C4-2B (cell line): ENCODE data around the gene SLC29A1.

Experiments
- ZFX ChIP-seq: fragments of 450-650 bp; IDR thresholded peaks from 2 replicates; pipeline ENCODE4 v1.6.1; 2017
- TF ChIP-seq, protein P1 (sequence below): fragments of 450-650 bp; conservative IDR thresholded peaks from 2 replicates; pipeline ENCODE4 v1.5.1; 2017; ENCODE audit warnings: mild to moderate bottlenecking

DNA sequence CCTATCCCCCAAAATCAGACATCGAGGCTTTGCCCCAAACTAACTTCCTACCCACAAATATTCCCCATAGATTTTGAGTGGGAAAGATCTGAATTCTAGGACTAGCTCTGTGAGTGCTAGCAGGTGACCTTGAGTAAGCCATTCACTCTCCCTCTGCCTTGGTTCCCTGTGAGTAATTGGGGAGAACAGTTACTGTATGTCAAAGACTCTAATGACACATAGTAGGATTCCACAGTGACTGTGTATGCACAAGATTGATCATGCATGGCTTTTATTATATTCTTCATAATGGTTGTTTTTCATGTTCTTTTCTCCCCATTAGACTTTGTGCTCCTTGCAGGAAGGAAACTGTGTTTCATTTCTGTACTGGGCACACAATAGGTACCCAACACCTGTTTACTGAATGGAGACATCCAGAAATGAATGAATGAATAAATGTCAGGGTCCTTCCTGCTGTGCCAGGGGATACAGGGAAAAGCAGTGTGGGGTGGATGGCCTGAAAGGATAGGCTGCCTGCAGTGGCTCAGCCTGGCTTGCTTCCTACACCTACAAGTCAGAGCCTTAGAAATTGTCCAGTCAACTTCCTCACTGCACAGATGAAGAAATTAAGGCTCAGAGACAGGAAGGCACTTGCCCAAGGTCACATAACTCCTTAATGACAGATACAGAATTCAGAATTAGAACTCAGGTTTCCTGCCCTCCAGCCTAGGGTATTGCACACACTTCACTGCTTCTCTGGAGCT is 46.0 kb downstream of the SLC29A1 start:
- TF ChIP-seq, protein P1, sequence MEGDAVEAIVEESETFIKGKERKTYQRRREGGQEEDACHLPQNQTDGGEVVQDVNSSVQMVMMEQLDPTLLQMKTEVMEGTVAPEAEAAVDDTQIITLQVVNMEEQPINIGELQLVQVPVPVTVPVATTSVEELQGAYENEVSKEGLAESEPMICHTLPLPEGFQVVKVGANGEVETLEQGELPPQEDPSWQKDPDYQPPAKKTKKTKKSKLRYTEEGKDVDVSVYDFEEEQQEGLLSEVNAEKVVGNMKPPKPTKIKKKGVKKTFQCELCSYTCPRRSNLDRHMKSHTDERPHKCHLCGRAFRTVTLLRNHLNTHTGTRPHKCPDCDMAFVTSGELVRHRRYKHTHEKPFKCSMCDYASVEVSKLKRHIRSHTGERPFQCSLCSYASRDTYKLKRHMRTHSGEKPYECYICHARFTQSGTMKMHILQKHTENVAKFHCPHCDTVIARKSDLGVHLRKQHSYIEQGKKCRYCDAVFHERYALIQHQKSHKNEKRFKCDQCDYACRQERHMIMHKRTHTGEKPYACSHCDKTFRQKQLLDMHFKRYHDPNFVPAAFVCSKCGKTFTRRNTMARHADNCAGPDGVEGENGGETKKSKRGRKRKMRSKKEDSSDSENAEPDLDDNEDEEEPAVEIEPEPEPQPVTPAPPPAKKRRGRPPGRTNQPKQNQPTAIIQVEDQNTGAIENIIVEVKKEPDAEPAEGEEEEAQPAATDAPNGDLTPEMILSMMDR, result no peak
- TF ChIP-seq ZFX, result no peak
